Bronchial smooth muscle cell (primary cell): Measurements from ENCODE around the gene LLPH. TPM values are rescaled to one million over a fixed set of nuclear protein-coding genes. Genes with fewer than 3 reads are reported as not detected.

ENCODE experiments used
- total RNA-seq: library from RNA; depleted of rRNA; stranded (reverse); fragments of >200 nt; gene quantifications from 2 replicates; pipeline ENCODE4 v1.2.1, GENCODE V29; 2014

Gene LLPH
- 3.8 and 4.1 TPM in 2 replicates for total RNA-seq

GRCh38 chr12:66130267-66131066 is at the start of gene LLPH:
TSS of gene LLPH (minus strand) at chr12:66130750. CDS start at chr12:66129106, 1,644 bp downstream.

GRCh38 chr12:66169221-66170170 is 38.9 kb upstream of the LLPH start, which contains the start of gene TMBIM4:
TSS of gene TMBIM4 (minus strand) at chr12:66169996. CDS start at chr12:66169951, 45 bp downstream.

Other genes starting within 250 kb of the LLPH start
- gene TMBIM4, start 39.2 kb upstream of the LLPH start, total RNA-seq: 36.1 and 54.7 TPM in 2 replicates
- 5.1 and 6.5 TPM in 2 replicates for gene IRAK3, start 58.5 kb upstream of the LLPH start, total RNA-seq
- gene HELB, start 171.7 kb upstream of the LLPH start, total RNA-seq: 1.5 and 2.2 TPM in 2 replicates